ENCODE measurements around the gene C9orf153. TPM values are rescaled to one million over a fixed set of nuclear protein-coding genes. Genes with fewer than 3 reads are reported as not detected.

Gene C9orf153
- total and polyA plus RNA-seq, 2 experiments from 2014 or later: not detected

- Histone ChIP-seq H3K9me3 (ENCODE audit: low read depth) (no peaks in the 10 kb centered on the region), H3K9me2 (replicated peaks; ENCODE audit: insufficient read depth) (no peaks in the 10 kb centered on the region), H2AFZ (no peak overlapping the region), H3K4me1 (ENCODE audit: insufficient read depth) (no peaks in the 10 kb centered on the region), H3K27ac (no peak overlapping the region), H3K36me3 (replicated peaks; ENCODE audit: insufficient read depth, low read depth) (no peaks in the 10 kb centered on the region), H4K20me1 (ENCODE audit: insufficient read depth, poor library complexity, severe bottlenecking) (no peaks in the 10 kb centered on the region), H3K27me3 (no peaks in the 10 kb centered on the region), H3K79me2 (no peaks in the 10 kb centered on the region), H3K4me2 (no peak overlapping the region), H3K4me3 (no peak overlapping the region)
- no peak for DNase-seq (ENCODE audit: low spot score)
- TF ChIP-seq EZH2phosphoT487 (IDR thresholded peaks at IDR 0.05; ENCODE audit: low read depth, severe bottlenecking, unreplicated experiment) (no peak), EZH2 (IDR thresholded peaks at IDR 0.05; ENCODE audit: borderline replicate concordance) (no peak)
- TF ChIP-seq, protein P1, sequence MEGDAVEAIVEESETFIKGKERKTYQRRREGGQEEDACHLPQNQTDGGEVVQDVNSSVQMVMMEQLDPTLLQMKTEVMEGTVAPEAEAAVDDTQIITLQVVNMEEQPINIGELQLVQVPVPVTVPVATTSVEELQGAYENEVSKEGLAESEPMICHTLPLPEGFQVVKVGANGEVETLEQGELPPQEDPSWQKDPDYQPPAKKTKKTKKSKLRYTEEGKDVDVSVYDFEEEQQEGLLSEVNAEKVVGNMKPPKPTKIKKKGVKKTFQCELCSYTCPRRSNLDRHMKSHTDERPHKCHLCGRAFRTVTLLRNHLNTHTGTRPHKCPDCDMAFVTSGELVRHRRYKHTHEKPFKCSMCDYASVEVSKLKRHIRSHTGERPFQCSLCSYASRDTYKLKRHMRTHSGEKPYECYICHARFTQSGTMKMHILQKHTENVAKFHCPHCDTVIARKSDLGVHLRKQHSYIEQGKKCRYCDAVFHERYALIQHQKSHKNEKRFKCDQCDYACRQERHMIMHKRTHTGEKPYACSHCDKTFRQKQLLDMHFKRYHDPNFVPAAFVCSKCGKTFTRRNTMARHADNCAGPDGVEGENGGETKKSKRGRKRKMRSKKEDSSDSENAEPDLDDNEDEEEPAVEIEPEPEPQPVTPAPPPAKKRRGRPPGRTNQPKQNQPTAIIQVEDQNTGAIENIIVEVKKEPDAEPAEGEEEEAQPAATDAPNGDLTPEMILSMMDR (IDR thresholded peaks at IDR 0.05; ENCODE audit: poor library complexity): no peak
- 100% methylated on average over 1 of the region's 1 CpG for WGBS (ENCODE audit: low lambda C conversion rate, missing lambda C conversion rate)
These were observed 76.0 kb downstream of the C9orf153 start for GRCh38 chr9:86183229-86184137.

- Histone ChIP-seq H3K27ac (no peak overlapping the region), H3K4me3 (no peak overlapping the region), H3K36me3 (replicated peaks; ENCODE audit: insufficient read depth, low read depth) (no peaks in the 10 kb centered on the region), H3K9me3 (ENCODE audit: low read depth) (no peaks in the 10 kb centered on the region), H3K4me1 (ENCODE audit: insufficient read depth) (no peaks in the 10 kb centered on the region), H4K20me1 (ENCODE audit: insufficient read depth, poor library complexity, severe bottlenecking) (no peaks in the 10 kb centered on the region), H3K79me2 (no peaks in the 10 kb centered on the region), H3K9me2 (replicated peaks; ENCODE audit: insufficient read depth) (no peaks in the 10 kb centered on the region), H3K27me3 (no peaks in the 10 kb centered on the region), H2AFZ (no peak overlapping the region), H3K4me2 (no peak overlapping the region)
- 78% methylated on average over 3 of the region's 3 CpGs for WGBS (ENCODE audit: low lambda C conversion rate, missing lambda C conversion rate)
- TF ChIP-seq EZH2phosphoT487 (IDR thresholded peaks at IDR 0.05; ENCODE audit: low read depth, severe bottlenecking, unreplicated experiment): no peak
- TF ChIP-seq, protein P1 (IDR thresholded peaks at IDR 0.05; ENCODE audit: poor library complexity): no peak
- DNase-seq (ENCODE audit: low spot score): no peak
These were observed 77.8 kb downstream of the C9orf153 start for GRCh38 chr9:86181379-86182315.

DNA sequence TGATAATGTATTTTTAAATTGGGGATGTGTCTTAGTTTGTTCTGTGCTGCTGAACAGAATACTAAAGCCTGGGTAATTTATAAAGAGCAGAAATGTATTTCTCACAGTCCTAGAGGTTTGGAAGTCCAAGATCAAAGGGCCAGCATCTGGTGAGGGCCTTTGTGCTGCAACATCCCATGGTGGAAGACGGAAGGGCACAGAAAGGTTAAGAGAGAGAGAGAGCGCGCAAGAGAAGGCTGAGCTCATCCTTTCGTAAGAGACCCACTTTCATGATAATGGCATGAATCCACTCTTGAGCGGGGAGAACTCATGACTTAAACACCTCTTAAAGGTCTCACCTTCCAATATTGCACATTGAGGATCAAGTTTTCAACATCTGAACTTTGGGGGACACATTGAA lies 81.0 kb downstream of the C9orf153 start:
- DNase-seq (ENCODE audit: low spot score): no peak
- H3K4me3 ChIP-seq: no peak overlapping the region
- no peaks in the 10 kb centered on the region for H3K27me3 ChIP-seq
- H3K9me3 ChIP-seq (ENCODE audit: low read depth): no peaks in the 10 kb centered on the region
- H3K36me3 ChIP-seq (replicated peaks; ENCODE audit: insufficient read depth, low read depth): no peaks in the 10 kb centered on the region
- no peaks in the 10 kb centered on the region for H3K4me1 ChIP-seq (ENCODE audit: insufficient read depth)
- H3K4me2 ChIP-seq: peak overlapping the region; percentile 17
- no peak for TF ChIP-seq EZH2 (IDR thresholded peaks at IDR 0.05; ENCODE audit: borderline replicate concordance)
- TF ChIP-seq, protein P1 (IDR thresholded peaks at IDR 0.05; ENCODE audit: poor library complexity): no peak
- TF ChIP-seq EZH2phosphoT487 (IDR thresholded peaks at IDR 0.05; ENCODE audit: low read depth, severe bottlenecking, unreplicated experiment): no peak
- H3K27ac ChIP-seq: no peak overlapping the region
- no peaks in the 10 kb centered on the region for H3K9me2 ChIP-seq (replicated peaks; ENCODE audit: insufficient read depth)
- no peaks in the 10 kb centered on the region for H3K79me2 ChIP-seq
- no peak overlapping the region for H2AFZ ChIP-seq
- 77% methylated on average over 5 of the region's 5 CpGs for WGBS (ENCODE audit: low lambda C conversion rate, missing lambda C conversion rate)
- no peaks in the 10 kb centered on the region for H4K20me1 ChIP-seq (ENCODE audit: insufficient read depth, poor library complexity, severe bottlenecking)

All from hepatocyte (in vitro differentiated cells).